Measurements from ENCODE around the gene RETREG2. TPM values are rescaled to one million over a fixed set of nuclear protein-coding genes. Genes with fewer than 3 reads are reported as not detected.

RETREG2 gene
- total RNA-seq, 2 experiments from 2014 or later = 58.8 to 70.1 TPM

DNA sequence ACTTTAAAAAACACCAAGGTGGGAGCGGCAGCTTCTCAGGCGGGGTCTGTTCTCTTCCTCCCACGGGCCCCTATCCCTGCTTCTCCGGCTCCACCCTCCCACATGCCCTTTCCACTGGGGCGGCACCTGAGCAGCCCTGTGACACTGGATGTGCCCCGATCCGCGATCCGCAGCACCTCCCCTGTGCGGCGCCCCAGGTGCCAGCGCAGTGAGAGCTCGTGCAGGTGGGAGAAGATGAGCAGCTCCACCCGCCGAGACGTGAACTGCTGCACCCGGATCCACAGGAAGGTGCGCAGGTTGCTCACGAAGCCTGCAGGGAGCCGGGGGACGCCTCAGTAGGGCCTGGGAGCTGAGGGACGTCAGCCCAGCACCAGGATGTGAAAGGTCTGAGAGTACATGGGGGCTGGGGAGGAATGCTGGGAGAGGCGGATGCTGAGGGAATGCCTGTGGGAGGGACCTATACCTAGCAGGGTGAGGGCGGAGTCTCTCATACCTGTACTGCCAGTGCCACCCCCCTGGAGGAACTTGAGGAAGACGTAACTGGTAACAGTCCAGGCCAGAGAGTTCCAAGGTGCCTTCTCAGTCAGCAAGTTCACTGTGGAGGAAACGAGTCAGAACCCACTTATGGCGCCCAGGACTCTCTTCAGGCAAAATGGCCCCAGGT is 37.9 kb downstream of the RETREG2 start:
- no peak overlapping the region for H3K4me3 Mint-ChIP-seq
- POLR2A ChIA-PET = interaction anchor here (0.6 kb wide), 1 partner anchor 16 kb away, joined by 3 read pairs; no protein-coding TSS in a partner anchor
- intact Hi-C loops (cut with DNase I, micrococcal nuclease) = no loop called here
- H3K9me3 Mint-ChIP-seq (ENCODE audit: low read depth) = no peaks in the 10 kb centered on the region
- H3K27me3 Mint-ChIP-seq = no peaks in the 10 kb centered on the region
- H3K27ac Mint-ChIP-seq = no peak overlapping the region
- peaks cover 37% of the 10 kb centered on the region for H3K36me3 Mint-ChIP-seq (ENCODE audit: low read depth)
- no peak for ATAC-seq
- CTCF ChIA-PET = interaction anchor here (0.5 to 1.4 kb wide), 7 partner anchors 9 to 423 kb away, joined by 3 to 5 read pairs (median 4); partner anchors contain the start of genes CNPPD1 and ZFAND2B
- DNase-seq = no peak
- peaks cover 29% of the 10 kb centered on the region for H3K4me1 Mint-ChIP-seq

- intact Hi-C loops (cut with DNase I, micrococcal nuclease) = no loop called here
- ChIA-PET POLR2A (interaction anchor here (0.6 kb wide), 1 partner anchor 16 kb away, joined by 3 read pairs; no protein-coding TSS in a partner anchor), CTCF (interaction anchor here (0.5 to 3.0 kb wide), 9 partner anchors 10 to 422 kb away, joined by 3 to 15 read pairs (median 4); partner anchors contain the start of gene ZFAND2B)
- ATAC-seq (no peak), DNase-seq (no peak)
- Mint-ChIP-seq H3K27me3 (no peaks in the 10 kb centered on the region), H3K9me3 (ENCODE audit: low read depth) (no peaks in the 10 kb centered on the region), H3K4me1 (peaks cover 27% of the 10 kb centered on the region), H3K36me3 (ENCODE audit: low read depth) (peaks cover 37% of the 10 kb centered on the region), H3K4me3 (peak overlapping the region; percentile 39), H3K27ac (no peak overlapping the region)
These were observed 38.5 kb downstream of the RETREG2 start for GRCh38 chr2:219216535-219216915.

DNA sequence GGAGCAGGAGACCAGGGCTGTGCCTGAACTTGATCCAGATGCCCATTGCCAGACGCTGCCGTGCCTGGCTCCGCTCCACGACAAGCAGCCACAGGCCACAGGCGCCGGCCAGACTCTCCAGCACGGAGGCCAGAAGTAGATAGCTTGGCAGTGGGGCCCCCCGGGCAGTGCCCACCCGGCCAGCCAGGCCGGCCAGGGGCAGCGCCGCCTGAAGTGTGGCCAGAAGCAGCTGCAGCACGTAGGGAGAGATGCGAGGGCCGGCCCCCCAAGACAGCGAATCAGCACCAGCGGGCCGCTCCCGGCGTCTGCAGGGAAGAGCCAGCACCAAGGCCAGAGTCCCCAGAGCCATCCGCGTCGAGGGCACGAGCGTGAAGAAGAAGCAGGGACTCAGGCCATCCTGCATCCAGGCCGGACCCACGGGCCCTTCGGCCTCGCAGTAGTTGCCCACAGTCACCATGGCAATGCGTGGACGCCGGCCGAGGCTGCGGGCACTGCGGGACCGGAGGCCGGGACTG is 40.2 kb downstream of the RETREG2 start:
- Mint-ChIP-seq H3K27me3 (no peaks in the 10 kb centered on the region), H3K36me3 (ENCODE audit: low read depth) (peaks cover 40% of the 10 kb centered on the region), H3K27ac (peak overlapping the region; percentile 74), H3K9me3 (ENCODE audit: low read depth) (no peaks in the 10 kb centered on the region), H3K4me1 (peaks cover 24% of the 10 kb centered on the region), H3K4me3 (peak overlapping the region; percentile 83)
- POLR2A ChIA-PET = interaction anchor here (0.6 to 2.8 kb wide), 6 partner anchors 9 to 36 kb away, joined by 3 to 8 read pairs (median 4); partner anchors contain the start of genes GLB1L, STK16, TUBA4A and ZFAND2B
- CTCF ChIA-PET = interaction anchor here (0.6 to 3.0 kb wide), 12 partner anchors 9 to 948 kb away, joined by 3 to 15 read pairs (median 6); partner anchors contain the start of genes AAMP, ANKZF1, ATG9A and CNPPD1
- DNase-seq (peak; percentile 64), ATAC-seq (peak; percentile 42)
- intact Hi-C loops (cut with DNase I, micrococcal nuclease) = loop anchor here (1.0 to 2.0 kb wide), 7 partner anchors 12 to 77 kb away; partner anchors contain the start of genes DNAJB2 (in 2 of the 2), NHEJ1 (in 2 of the 2) and ZFAND2B (in 1 of the 2)

DNA sequence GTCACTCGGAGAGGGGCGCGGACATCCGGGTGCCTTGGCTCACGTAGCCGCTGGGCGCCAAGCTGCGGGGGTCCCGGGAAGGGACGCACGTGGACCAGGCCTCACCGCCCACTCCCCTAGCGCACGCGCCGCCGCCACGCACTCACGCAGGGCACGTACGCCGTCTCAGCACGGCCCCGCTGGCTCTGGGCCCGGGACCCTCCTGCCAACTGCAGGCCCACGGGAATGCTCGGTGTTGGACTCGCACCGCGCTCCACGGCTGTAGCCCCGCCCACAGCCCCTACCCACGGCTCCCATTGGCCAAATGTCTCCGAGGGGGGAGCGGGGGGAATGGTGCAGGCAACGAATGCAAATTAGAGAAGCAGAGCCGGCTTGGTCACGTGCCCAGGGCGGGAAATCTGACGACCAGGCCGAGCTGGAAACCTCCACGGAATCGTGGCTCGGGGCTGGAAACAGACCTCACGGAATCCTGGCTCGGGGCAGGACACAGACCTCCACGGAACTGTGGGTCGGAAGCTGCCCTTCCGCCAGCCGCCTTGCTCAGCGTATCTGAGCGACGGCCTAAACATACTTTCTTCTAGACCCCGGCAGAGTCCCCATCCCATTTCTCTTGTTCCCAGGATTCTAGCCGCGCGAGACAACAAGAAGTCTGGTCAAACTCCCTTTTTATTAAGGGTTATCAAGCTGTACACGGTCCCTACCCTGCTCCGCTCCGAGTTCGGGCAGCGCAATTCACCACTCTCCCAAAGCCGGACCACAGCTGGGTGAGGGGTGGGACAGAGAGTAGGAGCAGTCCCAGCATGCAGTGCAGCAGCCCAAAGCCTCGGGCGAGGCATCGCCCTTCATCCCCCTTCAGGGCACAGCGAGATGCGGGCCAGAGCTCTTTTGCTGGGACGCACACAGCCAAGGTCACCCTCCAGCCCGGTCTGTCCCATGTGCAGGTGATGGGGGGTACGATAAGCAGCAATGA is 40.9 kb downstream of the RETREG2 start, which contains the start of gene ABCB6:
ABCB6 (minus strand) TSS at position 227 of the 970 bp plus-strand sequence. CDS start 285 bp downstream, outside the sequence.
- peak; percentile 89 for ATAC-seq
- POLR2A ChIA-PET = interaction anchor here (1.0 to 2.8 kb wide), 4 partner anchors 10 to 33 kb away, joined by 3 to 8 read pairs (median 4); partner anchors contain the start of genes GLB1L, STK16 and ZFAND2B
- peak within 1 kb of the TSS; percentile 83 for H3K4me3 Mint-ChIP-seq

DNA sequence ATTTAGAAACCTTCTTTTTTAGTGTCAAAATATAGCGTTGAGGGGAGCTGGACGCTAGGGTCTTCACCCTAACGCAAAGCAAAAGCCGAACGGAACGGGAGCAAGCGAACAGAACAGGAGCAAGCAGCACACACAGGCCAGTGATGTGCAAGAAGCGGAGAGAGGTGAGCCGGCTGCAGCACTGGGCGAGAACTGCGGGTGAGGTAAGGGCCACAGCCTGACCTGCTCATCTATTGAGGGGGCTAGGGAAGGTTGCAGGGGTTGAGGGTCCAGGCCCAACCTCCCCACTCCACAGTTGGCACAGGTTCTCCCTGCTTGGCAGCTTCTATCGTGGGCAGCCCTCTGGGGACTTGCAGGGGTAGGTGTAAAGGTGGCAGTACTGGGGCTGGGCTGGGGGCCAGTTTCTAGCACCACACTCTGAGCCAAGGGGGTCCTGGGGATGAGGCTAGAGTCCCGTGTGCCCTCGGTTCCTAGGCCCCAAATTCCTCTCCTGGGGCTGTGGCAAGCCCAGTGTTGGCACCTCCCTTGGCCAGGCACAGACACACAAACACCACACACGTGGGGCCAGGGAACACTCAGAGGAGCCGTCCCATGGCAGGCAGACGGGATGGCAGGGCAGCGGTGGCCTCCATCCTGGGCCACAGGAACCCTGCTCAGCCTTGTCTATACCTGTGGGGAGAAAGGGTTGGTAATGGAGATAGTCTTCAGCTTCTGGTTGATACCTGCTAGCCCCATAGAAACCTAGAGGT is 41.9 kb downstream of the RETREG2 start:
- Mint-ChIP-seq H3K27me3 (no peaks in the 10 kb centered on the region), H3K4me1 (peaks cover 24% of the 10 kb centered on the region), H3K9me3 (ENCODE audit: low read depth) (no peaks in the 10 kb centered on the region), H3K4me3 (no peak overlapping the region), H3K36me3 (ENCODE audit: low read depth) (peaks cover 48% of the 10 kb centered on the region), H3K27ac (no peak overlapping the region)
- CTCF ChIA-PET = interaction anchor here (0.7 to 2.8 kb wide), 7 partner anchors 10 to 340 kb away, joined by 3 to 15 read pairs (median 7); partner anchors contain the start of genes ANKZF1, ATG9A, CNPPD1 and NHEJ1
- intact Hi-C loops (cut with DNase I, micrococcal nuclease) = loop anchor here (1.0 to 2.0 kb wide), 5 partner anchors 9 to 75 kb away; partner anchors contain the start of genes ANKZF1 (in 2 of the 2), ATG9A (in 2 of the 2), DNAJB2 (in 1 of the 2) and NHEJ1 (in 1 of the 2)
- POLR2A ChIA-PET = interaction anchor here (0.7 to 2.8 kb wide), 2 partner anchors 13 to 33 kb away, joined by 3 to 8 read pairs; partner anchors contain the start of genes TUBA4B and ZFAND2B
- DNase-seq (no peak), ATAC-seq (no peak)

More for the DNA sequence above, 40.9 kb downstream of the RETREG2 start, which contains the start of gene ABCB6:
- Mint-ChIP-seq H3K27ac (peak within 1 kb of the TSS; percentile 74), H3K9me3 (ENCODE audit: low read depth) (no peaks in the 10 kb centered on the region), H3K4me1 (peaks cover 24% of the 10 kb centered on the region), H3K27me3 (no peaks in the 10 kb centered on the region), H3K36me3 (ENCODE audit: low read depth) (peaks cover 45% of the 10 kb centered on the region)
- DNase-seq = peak; percentile 94
- intact Hi-C loops (cut with DNase I, micrococcal nuclease) = loop anchor here (1.0 to 2.0 kb wide), 9 partner anchors 10 to 76 kb away; partner anchors contain the start of genes ANKZF1 (in 2 of the 2), ATG9A (in 2 of the 2), DNAJB2 (in 2 of the 2) and NHEJ1 (in 2 of the 2)
- CTCF ChIA-PET = interaction anchor here (0.6 to 3.0 kb wide), 12 partner anchors 11 to 949 kb away, joined by 3 to 15 read pairs (median 6); partner anchors contain the start of genes AAMP, ANKZF1, ATG9A and CNPPD1

GRCh38 chr2:219220652-219221402 is 42.8 kb downstream of the RETREG2 start:
- POLR2A ChIA-PET = interaction anchor here (0.7 kb wide), 1 partner anchor 32 kb away, joined by 3 read pairs; the partner anchor contains the start of gene TUBA4B
- CTCF ChIA-PET = interaction anchor here (0.6 to 2.8 kb wide), 4 partner anchors 23 to 61 kb away, joined by 3 to 15 read pairs (median 6); partner anchors contain the start of gene NHEJ1
- DNase-seq (no peak), ATAC-seq (no peak)
- no peak overlapping the region for H3K27ac Mint-ChIP-seq
- no peaks in the 10 kb centered on the region for H3K9me3 Mint-ChIP-seq (ENCODE audit: low read depth)
- intact Hi-C loops (cut with DNase I, micrococcal nuclease) = no loop called here
- no peak overlapping the region for H3K4me3 Mint-ChIP-seq
- no peaks in the 10 kb centered on the region for H3K27me3 Mint-ChIP-seq
- H3K4me1 Mint-ChIP-seq = peaks cover 24% of the 10 kb centered on the region
- H3K36me3 Mint-ChIP-seq (ENCODE audit: low read depth) = peaks cover 55% of the 10 kb centered on the region

- intact Hi-C loops (cut with DNase I, micrococcal nuclease) = no loop called here
- H3K36me3 Mint-ChIP-seq (ENCODE audit: low read depth) = peaks cover 57% of the 10 kb centered on the region
- POLR2A ChIA-PET = no interaction called here
These were observed 44.0 kb downstream of the RETREG2 start for GRCh38 chr2:219221957-219222518.

GRCh38 chr2:219223831-219224610 is 45.9 kb downstream of the RETREG2 start:
- Mint-ChIP-seq H3K36me3 (ENCODE audit: low read depth) (peaks cover 67% of the 10 kb centered on the region), H3K9me3 (ENCODE audit: low read depth) (no peaks in the 10 kb centered on the region), H3K4me1 (peaks cover 27% of the 10 kb centered on the region), H3K27me3 (no peaks in the 10 kb centered on the region), H3K4me3 (no peak overlapping the region), H3K27ac (no peak overlapping the region)
- intact Hi-C loops (cut with DNase I, micrococcal nuclease) = no loop called here
- ChIA-PET POLR2A (no interaction called here), CTCF (interaction anchor here (1.2 kb wide), 1 partner anchor 53 kb away, joined by 4 read pairs; no protein-coding TSS in a partner anchor)
- DNase-seq (no peak), ATAC-seq (no peak)

More at GRCh38 chr2:219221957-219222518, 44.0 kb downstream of the RETREG2 start:
- Mint-ChIP-seq H3K9me3 (ENCODE audit: low read depth) (no peaks in the 10 kb centered on the region), H3K27me3 (no peaks in the 10 kb centered on the region), H3K27ac (no peak overlapping the region), H3K4me1 (peaks cover 23% of the 10 kb centered on the region), H3K4me3 (no peak overlapping the region)
- CTCF ChIA-PET = interaction anchor here (0.7 to 2.4 kb wide), 5 partner anchors 51 to 187 kb away, joined by 3 to 7 read pairs (median 5); partner anchors contain the start of gene NHEJ1
- ATAC-seq = no peak
- DNase-seq = no peak
